ENCODE measurements around the gene BRIX1.

GRCh38 chr5:34918025-34918424 is 2.5 kb downstream of the BRIX1 start:
- TF ChIP-seq, protein P1, sequence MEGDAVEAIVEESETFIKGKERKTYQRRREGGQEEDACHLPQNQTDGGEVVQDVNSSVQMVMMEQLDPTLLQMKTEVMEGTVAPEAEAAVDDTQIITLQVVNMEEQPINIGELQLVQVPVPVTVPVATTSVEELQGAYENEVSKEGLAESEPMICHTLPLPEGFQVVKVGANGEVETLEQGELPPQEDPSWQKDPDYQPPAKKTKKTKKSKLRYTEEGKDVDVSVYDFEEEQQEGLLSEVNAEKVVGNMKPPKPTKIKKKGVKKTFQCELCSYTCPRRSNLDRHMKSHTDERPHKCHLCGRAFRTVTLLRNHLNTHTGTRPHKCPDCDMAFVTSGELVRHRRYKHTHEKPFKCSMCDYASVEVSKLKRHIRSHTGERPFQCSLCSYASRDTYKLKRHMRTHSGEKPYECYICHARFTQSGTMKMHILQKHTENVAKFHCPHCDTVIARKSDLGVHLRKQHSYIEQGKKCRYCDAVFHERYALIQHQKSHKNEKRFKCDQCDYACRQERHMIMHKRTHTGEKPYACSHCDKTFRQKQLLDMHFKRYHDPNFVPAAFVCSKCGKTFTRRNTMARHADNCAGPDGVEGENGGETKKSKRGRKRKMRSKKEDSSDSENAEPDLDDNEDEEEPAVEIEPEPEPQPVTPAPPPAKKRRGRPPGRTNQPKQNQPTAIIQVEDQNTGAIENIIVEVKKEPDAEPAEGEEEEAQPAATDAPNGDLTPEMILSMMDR (IDR thresholded peaks at IDR 0.05): no peak
- no peak for TF ChIP-seq POLR2A (IDR thresholded peaks at IDR 0.05)
